Naive B cell (primary cell): Measurements from ENCODE around the gene RTEL1. TPM values are rescaled to one million over a fixed set of nuclear protein-coding genes. Genes with fewer than 3 reads are reported as not detected.
"Not testable (repeated sequence)": the region's sequence is repeated elsewhere in the genome, so short reads cannot be mapped to it uniquely, and the experiment has no call there.

Source experiments
- ATAC-seq, 2 donors: fragments of 150-1000 bp; cut with Tn5 transposase; 2 replicates each; pipeline ENCODE4 v1.10.0; 2021; ENCODE audit warnings: low read depth in 2 of 2, mild to moderate bottlenecking in 2 of 2, moderate library complexity in 2 of 2
- DNase-seq: peaks from one replicate; pipeline ENCODE4 v3.0.0; 2022
- H3K27ac Mint-ChIP-seq, 6 donors: one replicate each; pipeline ENCODE4 v1.8.0; 2020 to 2022; ENCODE audit warnings: mild to moderate bottlenecking in 6 of 6, mixed read lengths in 6 of 6, moderate library complexity in 5 of 6, inconsistent platforms in 2 of 6
- H3K27me3 Mint-ChIP-seq, 3 donors: one replicate each; pipeline ENCODE4 v1.8.0; 2021 to 2022; ENCODE audit warnings: mixed read lengths in 3 of 3, mild to moderate bottlenecking in 1 of 3
- H3K36me3 Mint-ChIP-seq, 2 donors: one replicate each; pipeline ENCODE4 v1.8.0; 2020 to 2022; ENCODE audit warnings: mixed read lengths in 2 of 2, inconsistent platforms in 1 of 2, mild to moderate bottlenecking in 1 of 2
- H3K4me1 Mint-ChIP-seq, 3 donors: one replicate each; pipeline ENCODE4 v1.8.0; 2020 to 2022; ENCODE audit warnings: mixed read lengths in 3 of 3, inconsistent platforms in 1 of 3, mild to moderate bottlenecking in 1 of 3, moderate library complexity in 1 of 3
- H3K4me3 Mint-ChIP-seq, 8 donors: one replicate each; pipeline ENCODE4 v1.8.0; 2020 to 2022; ENCODE audit warnings: mild to moderate bottlenecking in 8 of 8, mixed read lengths in 8 of 8, moderate library complexity in 8 of 8, inconsistent platforms in 2 of 8
- H3K9me3 Mint-ChIP-seq, 7 donors: one replicate each; pipeline ENCODE4 v1.8.0; 2020 to 2022; ENCODE audit warnings: mixed read lengths in 7 of 7, mild to moderate bottlenecking in 5 of 7, inconsistent platforms in 2 of 7, moderate library complexity in 1 of 7
- polyA plus RNA-seq, 6 donors: library from polyadenylated mRNA; unstranded; fragments of 300-500 nt; fragmentation: Illumina TruSeq; gene quantifications; one replicate each; pipeline ENCODE4 v1.2.3, GENCODE V29; 2021; ENCODE audit warnings: low read depth in 6 of 6

Gene RTEL1, protein sequence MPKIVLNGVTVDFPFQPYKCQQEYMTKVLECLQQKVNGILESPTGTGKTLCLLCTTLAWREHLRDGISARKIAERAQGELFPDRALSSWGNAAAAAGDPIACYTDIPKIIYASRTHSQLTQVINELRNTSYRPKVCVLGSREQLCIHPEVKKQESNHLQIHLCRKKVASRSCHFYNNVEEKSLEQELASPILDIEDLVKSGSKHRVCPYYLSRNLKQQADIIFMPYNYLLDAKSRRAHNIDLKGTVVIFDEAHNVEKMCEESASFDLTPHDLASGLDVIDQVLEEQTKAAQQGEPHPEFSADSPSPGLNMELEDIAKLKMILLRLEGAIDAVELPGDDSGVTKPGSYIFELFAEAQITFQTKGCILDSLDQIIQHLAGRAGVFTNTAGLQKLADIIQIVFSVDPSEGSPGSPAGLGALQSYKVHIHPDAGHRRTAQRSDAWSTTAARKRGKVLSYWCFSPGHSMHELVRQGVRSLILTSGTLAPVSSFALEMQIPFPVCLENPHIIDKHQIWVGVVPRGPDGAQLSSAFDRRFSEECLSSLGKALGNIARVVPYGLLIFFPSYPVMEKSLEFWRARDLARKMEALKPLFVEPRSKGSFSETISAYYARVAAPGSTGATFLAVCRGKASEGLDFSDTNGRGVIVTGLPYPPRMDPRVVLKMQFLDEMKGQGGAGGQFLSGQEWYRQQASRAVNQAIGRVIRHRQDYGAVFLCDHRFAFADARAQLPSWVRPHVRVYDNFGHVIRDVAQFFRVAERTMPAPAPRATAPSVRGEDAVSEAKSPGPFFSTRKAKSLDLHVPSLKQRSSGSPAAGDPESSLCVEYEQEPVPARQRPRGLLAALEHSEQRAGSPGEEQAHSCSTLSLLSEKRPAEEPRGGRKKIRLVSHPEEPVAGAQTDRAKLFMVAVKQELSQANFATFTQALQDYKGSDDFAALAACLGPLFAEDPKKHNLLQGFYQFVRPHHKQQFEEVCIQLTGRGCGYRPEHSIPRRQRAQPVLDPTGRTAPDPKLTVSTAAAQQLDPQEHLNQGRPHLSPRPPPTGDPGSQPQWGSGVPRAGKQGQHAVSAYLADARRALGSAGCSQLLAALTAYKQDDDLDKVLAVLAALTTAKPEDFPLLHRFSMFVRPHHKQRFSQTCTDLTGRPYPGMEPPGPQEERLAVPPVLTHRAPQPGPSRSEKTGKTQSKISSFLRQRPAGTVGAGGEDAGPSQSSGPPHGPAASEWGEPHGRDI (N-terminal part only)
- 1 to 10 TPM in 5 of 6 donors, not detected in 1; 1.5 to 6.5 (median 3.0) TPM for polyA plus RNA-seq

DNA sequence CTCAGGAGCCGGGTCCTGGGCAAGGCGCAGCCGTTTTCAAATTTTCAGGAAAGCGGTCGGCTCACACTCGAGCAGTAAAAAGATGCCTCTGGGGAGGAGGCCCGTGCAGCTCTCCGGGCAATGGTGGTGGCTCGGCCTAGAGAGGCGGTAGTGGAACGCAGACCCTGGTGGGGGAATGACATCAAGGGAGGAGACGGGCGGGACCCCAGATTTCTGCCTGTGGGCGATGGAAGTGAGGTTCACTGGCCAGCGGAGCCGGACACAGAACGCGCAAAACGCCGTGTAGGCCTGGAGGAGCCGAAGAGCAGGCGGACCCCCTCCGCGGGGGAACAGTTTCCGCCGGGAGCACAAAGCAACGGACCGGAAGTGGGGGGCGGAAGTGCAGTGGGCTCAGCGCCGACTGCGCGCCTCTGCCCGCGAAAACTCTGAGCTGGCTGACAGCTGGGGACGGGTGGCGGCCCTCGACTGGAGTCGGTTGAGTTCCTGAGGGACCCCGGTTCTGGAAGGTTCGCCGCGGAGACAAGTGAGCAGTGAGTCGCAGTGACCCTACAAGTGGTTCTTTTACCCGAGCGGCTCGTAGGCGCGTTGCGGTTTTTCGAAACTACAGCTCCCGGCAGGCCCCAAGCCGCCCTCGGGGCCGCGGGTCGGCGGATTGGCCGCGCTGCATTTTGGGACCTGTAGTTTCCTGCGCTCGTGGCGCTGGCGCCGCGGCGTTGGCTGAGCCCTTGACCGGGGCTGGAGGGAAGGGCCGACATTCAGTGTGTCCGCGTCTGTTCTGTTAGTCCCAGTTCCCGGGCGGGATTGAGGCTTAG lies at the start of gene RTEL1:
TSS of gene RTEL1 (plus strand) at position 376 of the 812 bp plus-strand sequence. CDS start 1,091 bp downstream, outside the sequence.
- Mint-ChIP-seq H3K27ac (peak within 1 kb of the TSS; percentile 86 to 97 (median 91)), H3K27me3 (no peaks in the 10 kb centered on the region), H3K4me1 (peaks cover 15 to 36% (median 34%) of the 10 kb centered on the region in 3 donors), H3K4me3 (peak within 1 kb of the TSS; percentile 86 to 100 (median 96)), H3K9me3 (no peaks in the 10 kb centered on the region), H3K36me3 (no peaks in the 10 kb centered on the region)
- DNase-seq (peak; percentile 85), ATAC-seq (peak; percentile 87 to 91)

- no peak for DNase-seq
- ATAC-seq, result no peak
- no peak overlapping the region for H3K4me3 Mint-ChIP-seq
- H3K4me1 Mint-ChIP-seq, result peaks cover 9 to 21% (median 21%) of the 10 kb centered on the region in 3 donors
- H3K9me3 Mint-ChIP-seq, result peaks cover 0 to 2% (median 0%) of the 10 kb centered on the region in 7 donors
- H3K27me3 Mint-ChIP-seq, result no peaks in the 10 kb centered on the region
- H3K36me3 Mint-ChIP-seq, result peaks cover 6 to 7% of the 10 kb centered on the region in 2 donors
- H3K27ac Mint-ChIP-seq, result no peak overlapping the region
Observed at GRCh38 chr20:63610581-63611435, 47.3 kb upstream of the RTEL1 start.

- H3K4me1 Mint-ChIP-seq, result peaks cover 14 to 18% (median 14%) of the 10 kb centered on the region in 3 donors
- H3K27me3 Mint-ChIP-seq, result no peaks in the 10 kb centered on the region
- DNase-seq, result no peak
- no peak overlapping the region for H3K4me3 Mint-ChIP-seq
- no peak overlapping the region for H3K27ac Mint-ChIP-seq
- peaks cover 6 to 7% of the 10 kb centered on the region in 2 donors for H3K36me3 Mint-ChIP-seq
- ATAC-seq, result no peak
- H3K9me3 Mint-ChIP-seq, result peaks cover 0 to 2% (median 0%) of the 10 kb centered on the region in 7 donors
Observed at GRCh38 chr20:63611646-63612045, 46.5 kb upstream of the RTEL1 start.

GRCh38 chr20:63612276-63612931 lies 45.7 kb upstream of the RTEL1 start:
- ATAC-seq, result no peak
- H3K4me3 Mint-ChIP-seq, result no peak overlapping the region
- H3K9me3 Mint-ChIP-seq, result peaks cover 0 to 2% (median 0%) of the 10 kb centered on the region in 7 donors
- H3K27ac Mint-ChIP-seq, result peak overlapping the region in 3 of 6 donors; percentile 36 to 70 (median 58)
- DNase-seq, result no peak
- peaks cover 14 to 19% (median 15%) of the 10 kb centered on the region in 3 donors for H3K4me1 Mint-ChIP-seq
- H3K27me3 Mint-ChIP-seq, result no peaks in the 10 kb centered on the region
- peaks cover 6 to 7% of the 10 kb centered on the region in 2 donors for H3K36me3 Mint-ChIP-seq

- H3K4me1 Mint-ChIP-seq, result peaks cover 14 to 20% (median 15%) of the 10 kb centered on the region in 3 donors
- not testable (repeated sequence) for H3K36me3 Mint-ChIP-seq, DNase-seq, H3K27me3 Mint-ChIP-seq, ATAC-seq, H3K4me3 Mint-ChIP-seq, H3K9me3 Mint-ChIP-seq
- H3K27ac Mint-ChIP-seq, result peak overlapping the region in 3 of 6 donors; percentile 51 to 75 (median 63)
Observed at GRCh38 chr20:63613863-63614594, 44.1 kb upstream of the RTEL1 start.

DNA sequence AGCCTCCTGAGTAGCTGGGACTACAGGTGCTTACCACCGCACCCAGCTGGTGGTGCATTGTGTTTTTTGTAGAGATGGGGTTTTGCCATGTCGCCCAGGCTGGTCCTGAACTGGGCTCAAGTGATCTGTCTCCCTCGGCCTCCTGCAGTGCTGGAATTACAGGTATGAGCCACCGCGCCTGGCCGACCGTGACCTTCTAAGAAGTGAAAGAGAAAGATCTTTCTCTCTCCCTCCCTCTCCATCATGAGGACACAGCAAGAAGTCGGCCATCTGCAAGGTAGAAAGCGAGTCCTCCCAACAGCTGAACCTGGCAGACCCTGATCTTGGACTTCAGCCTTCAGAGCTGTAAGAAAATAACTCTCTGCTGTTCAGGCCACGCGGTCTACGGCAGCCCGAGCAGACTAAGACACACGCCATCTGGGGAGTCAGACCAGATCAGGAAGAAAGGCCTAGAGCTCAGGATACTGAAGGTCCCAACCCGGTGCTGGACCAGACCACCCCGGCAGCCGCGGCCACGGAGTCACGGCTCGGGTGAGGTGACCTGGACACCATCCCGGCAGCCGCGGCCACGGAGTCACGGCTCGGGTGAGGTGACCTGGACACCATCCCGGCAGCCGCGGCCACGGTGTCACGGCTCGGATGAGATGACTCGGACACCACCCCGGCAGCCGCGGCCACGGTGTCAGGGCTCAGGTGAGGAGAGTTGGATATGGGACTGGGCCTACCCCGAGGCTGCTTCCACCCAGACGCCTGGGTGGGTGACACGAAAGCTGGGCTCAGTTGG lies 40.8 kb upstream of the RTEL1 start:
- peaks cover 0 to 2% (median 0%) of the 10 kb centered on the region in 7 donors for H3K9me3 Mint-ChIP-seq
- no peak overlapping the region for H3K4me3 Mint-ChIP-seq
- H3K27ac Mint-ChIP-seq, result peak overlapping the region in 2 of 6 donors; percentile 45 to 62
- no peaks in the 10 kb centered on the region for H3K27me3 Mint-ChIP-seq
- peaks cover 6 to 7% of the 10 kb centered on the region in 2 donors for H3K36me3 Mint-ChIP-seq
- DNase-seq (no peak), ATAC-seq (peak in 1 of 2 donors; percentile 23)
- H3K4me1 Mint-ChIP-seq, result peaks cover 21 to 29% (median 24%) of the 10 kb centered on the region in 3 donors

DNA sequence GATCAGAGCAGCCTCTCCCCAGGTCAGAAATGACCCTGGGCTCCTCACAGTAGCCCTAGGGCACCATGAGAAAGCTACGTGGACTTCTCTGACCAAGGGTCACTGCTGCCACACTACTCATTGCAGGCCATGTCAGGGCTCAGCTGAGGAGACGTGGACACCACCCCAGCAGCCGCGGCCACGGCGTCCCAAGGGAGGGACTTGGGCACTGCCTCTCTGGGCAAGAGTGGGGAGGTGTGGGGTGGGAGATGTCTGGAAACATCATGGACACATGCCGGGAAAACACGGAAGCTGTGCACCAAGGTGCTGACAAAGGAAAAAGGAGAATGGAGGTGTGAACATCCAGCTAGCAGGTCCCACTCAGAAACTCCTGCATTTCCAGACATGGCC lies 40.2 kb upstream of the RTEL1 start:
- H3K4me1 Mint-ChIP-seq, result peaks cover 27 to 34% (median 30%) of the 10 kb centered on the region in 3 donors
- H3K4me3 Mint-ChIP-seq, result no peak overlapping the region
- ATAC-seq (no peak), DNase-seq (no peak)
- no peak overlapping the region for H3K27ac Mint-ChIP-seq
- H3K36me3 Mint-ChIP-seq, result peaks cover 6 to 7% of the 10 kb centered on the region in 2 donors
- peaks cover 0 to 2% (median 0%) of the 10 kb centered on the region in 7 donors for H3K9me3 Mint-ChIP-seq
- H3K27me3 Mint-ChIP-seq, result no peaks in the 10 kb centered on the region

DNA sequence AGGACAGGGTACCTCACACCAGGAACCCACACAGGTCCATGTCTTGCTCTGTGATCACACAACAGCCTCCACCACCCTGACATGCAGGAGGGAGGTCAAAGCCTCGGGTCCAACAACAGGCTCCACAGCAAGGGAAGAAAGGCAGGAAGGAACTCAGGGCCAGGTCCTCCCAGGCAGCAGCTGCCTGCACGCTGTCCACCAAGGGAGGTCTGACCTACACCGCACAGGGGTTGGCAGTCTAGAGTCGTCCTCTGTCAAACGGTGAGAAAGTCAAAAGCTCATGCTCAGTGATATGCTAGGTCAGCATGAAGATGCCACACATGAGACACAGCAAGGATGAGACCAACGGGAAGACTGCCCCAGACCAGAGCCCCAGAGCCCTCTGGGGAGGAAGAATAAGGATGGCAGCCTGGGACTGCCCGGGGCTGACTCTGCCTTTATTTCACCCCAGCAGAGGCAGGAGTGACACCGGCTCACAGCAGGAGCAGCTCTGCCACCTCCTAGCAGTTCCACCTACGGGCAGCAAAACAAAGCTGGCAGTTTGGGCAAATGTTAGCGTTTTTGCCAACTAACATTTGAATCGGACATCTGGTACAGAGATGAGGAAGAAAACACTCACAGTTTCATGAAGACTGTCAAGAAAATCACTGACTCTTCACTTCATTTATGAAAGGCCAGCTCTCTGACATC lies 39.7 kb upstream of the RTEL1 start:
- Mint-ChIP-seq H3K4me3 (no peak overlapping the region), H3K27ac (no peak overlapping the region), H3K36me3 (peaks cover 6 to 7% of the 10 kb centered on the region in 2 donors), H3K4me1 (peaks cover 27 to 35% (median 27%) of the 10 kb centered on the region in 3 donors), H3K27me3 (no peaks in the 10 kb centered on the region), H3K9me3 (peaks cover 0 to 2% (median 0%) of the 10 kb centered on the region in 7 donors)
- ATAC-seq (no peak), DNase-seq (no peak)

GRCh38 chr20:63619086-63619485 lies 39.0 kb upstream of the RTEL1 start:
- H3K36me3 Mint-ChIP-seq, result peaks cover 6 to 7% of the 10 kb centered on the region in 2 donors
- no peak for DNase-seq
- H3K27me3 Mint-ChIP-seq, result no peaks in the 10 kb centered on the region
- peak overlapping the region in 1 of 6 donors; percentile 44 for H3K27ac Mint-ChIP-seq
- peaks cover 0 to 2% (median 0%) of the 10 kb centered on the region in 7 donors for H3K9me3 Mint-ChIP-seq
- H3K4me1 Mint-ChIP-seq, result peaks cover 23 to 29% (median 23%) of the 10 kb centered on the region in 3 donors
- H3K4me3 Mint-ChIP-seq, result peak overlapping the region in 1 of 8 donors; percentile 41
- no peak for ATAC-seq
